HCEC 1CT (cell line): ENCODE measurements around the gene MAS1.
"Not testable (repeated sequence)": the region's sequence is repeated elsewhere in the genome, so short reads cannot be mapped to it uniquely, and the experiment has no call there.

Experiments
- DNase-seq: peaks from one replicate; pipeline ENCODE4 v3.0.0-alpha.2; 2017

The MAS1 gene

DNA sequence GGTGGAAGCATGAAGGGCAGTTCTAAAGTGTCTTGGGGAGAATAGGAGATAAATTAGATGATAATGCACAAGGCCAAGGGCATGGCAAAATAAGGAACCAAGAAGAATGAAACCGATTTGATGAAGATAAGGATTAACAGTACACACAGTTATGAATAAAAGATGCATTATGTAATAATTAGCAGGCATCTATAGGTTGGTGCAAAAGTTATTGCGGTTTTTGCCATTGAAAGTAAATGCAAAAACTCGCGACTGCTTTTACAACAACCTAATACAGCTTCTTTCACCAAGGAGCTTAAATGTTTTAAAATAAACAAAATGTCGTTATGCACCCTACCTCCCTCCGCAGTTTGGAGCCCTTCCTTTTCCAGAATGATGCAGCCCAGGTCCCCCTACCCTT lies 29.0 kb downstream of the MAS1 start:
- no peak for DNase-seq

DNA sequence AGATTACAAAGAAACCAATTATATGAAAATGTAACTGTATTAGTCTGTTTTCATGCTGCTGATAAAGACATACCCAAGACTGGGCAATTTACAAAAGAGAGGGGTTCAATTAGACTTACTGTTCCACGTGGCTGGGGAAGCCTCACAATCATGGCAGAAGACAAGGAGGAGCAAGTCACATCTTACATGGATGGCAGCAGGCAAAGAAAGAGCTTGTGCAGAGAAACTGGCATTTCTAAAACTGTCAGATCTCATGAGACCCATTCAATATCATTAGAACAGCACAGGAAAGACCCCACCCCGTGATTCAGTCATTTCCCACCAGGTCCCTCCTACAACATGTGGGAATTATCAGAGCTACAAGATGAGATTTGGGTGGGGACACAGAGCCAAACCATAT lies 33.4 kb downstream of the MAS1 start:
- DNase-seq: not testable (repeated sequence)

DNA sequence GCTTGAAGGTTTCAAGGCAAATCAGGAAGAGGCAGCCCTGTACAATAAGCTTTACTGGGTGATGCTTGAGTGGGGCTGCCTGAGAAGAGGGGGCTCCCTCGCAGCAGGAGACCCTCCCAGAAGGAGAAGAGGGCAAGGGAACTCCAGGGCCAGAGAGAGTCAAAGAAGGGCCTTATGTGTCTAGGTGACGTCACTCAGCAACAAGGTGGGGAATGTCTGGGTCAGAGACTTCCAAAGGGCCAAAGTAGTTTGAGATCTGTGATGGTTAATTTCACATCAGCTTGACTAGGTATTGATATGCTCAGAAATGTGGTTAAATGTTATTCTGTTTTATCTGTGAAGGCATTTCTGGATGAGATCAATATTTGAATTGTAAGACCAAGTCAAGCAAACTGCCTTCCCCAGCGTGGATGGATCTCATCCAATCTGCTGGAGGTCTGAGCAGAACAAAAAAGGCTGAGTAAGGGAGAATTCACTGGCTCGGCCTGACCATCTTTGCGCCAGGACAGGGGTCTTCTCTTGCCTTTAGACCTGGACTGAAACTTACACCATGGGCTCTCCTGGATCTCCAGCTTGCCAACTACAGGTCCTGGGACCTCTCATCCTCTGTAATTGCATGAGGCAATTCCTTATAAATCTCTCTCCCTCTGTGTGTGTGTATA lies 35.9 kb downstream of the MAS1 start:
- DNase-seq: no peak

DNA sequence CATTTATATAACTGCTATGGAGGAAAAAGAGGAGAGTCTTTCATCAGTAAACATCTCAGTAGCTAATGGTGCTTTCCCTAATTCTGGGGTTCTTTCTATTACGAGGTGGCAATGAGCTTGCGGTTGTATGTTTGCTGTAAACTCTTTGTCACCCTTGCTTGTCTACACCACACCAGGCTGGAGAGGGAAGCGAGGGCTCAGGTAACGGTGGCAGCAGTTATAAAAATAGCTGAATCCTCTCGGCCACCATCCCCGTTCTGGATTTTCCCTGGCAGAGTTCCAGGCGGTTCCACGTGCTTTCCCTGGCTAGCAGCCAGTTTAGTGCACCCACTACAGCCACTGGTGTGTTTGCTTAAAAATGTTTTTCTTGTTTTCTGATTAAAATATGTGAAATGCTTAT lies 39.0 kb downstream of the MAS1 start:
- no peak for DNase-seq

DNA sequence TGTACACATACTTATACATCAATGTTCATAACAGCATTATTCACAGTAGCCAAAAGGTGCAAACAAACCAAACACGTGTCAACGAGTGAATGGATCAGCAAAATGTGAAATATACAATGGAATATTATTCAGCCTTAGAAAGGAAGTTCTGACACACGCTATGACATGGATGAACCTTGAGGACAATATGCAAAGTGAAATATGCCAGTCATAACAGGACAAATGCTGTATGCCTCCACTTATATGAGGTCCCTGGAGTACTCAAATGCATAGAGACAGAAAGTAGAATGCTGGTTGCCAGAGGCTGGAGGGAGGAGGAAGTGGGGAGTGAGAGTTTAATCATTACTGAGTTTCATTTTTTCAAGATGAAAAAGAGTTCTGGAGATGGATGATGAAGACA lies 40.3 kb downstream of the MAS1 start:
- DNase-seq: no peak

DNA sequence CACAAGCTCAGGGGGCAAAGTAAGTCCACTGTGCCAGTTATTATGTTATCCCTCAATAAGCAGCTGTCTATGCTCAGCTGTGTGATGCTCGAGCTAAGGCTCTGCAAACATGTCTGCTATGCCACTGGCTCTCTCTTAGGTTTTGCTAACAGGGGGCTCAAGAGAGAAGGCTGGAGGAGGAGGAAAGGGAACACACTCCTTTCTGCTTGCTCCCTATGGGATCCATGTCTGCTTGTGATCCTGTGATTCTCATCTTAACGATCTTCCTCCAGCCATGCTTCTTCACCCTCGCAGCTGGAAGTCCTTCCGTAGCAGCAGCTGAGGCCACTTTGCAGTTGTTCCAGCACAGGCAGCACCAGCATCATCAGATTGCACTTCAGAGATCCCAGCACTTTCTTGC lies 41.1 kb downstream of the MAS1 start:
- DNase-seq: no peak

DNA sequence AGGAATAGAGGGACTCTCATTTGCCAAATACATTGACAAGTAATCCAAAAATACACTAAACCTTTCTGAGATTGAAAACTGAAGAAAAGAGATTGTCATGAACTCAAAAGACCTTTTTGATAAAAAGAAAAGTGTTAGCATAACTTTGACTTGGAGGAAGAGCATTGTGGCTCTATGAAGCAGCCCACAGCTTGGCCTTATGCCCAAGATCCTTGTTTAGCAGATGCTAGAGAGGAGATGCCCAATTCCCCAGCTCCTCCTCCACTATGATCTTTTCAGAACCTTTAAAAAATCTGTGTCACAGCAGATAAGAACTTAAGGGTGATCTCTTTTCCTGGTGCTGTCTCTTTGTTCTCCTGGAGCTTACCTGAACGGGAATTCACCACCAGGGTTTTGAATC lies 42.3 kb downstream of the MAS1 start:
- DNase-seq: no peak

DNA sequence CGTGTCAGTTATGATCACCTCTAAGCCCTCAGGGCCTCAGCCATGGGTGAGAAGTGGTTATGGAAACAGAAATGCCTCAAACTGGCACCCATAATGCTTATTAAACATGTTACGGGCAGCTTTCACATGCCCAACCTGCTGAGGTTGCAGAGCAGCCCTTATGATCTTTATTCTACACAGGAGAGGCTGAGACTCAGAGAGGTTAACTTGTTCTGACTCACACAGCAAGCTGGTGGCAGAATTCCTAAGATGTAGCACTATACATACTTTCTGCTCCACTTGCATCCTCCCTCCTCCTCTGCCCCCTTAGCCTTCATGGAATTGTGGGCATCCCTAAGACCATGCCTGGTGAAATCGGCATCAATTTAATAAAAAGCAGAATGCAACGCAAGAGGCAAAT lies 43.4 kb downstream of the MAS1 start:
- DNase-seq: peak; percentile 32

DNA sequence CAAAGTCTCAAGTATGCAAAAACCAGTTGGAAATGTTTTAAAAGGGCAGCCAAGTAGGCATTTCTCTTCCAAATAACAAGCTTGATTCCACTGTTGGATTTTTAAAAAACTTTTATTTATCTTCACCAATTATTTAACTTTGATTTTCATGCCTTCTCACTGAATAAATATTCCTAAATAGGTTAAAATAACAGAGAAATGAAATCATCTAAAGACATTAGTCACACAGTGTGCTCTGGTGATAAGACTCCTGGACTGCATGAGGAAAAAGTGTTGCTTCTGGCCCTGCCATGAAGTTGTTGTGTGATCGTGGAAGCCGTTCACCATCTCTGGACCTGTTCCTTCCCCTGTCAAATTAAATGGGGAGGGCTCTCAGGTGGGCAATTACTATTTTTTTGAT lies 44.3 kb downstream of the MAS1 start:
- peak; percentile 32 for DNase-seq

DNA sequence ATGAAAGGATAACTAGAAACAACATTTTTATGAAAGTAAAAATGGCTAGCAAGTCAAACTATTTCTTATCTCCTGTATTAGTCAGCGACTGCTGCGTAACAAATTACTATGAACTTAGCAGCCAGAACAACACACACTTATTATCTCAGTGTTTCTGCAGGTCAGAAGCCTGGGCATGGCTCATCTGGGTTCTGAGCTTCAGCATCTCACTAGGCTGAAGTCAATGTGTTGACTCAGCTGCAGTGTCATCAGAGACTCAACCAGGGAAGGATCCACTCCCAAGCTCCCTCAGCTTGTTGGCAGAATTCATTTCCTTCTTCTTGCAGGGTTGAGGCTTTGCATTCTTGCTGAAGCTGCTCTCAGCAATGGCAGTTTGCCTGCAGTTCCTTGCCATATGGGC lies 44.8 kb downstream of the MAS1 start:
- peak; percentile 17 for DNase-seq

DNA sequence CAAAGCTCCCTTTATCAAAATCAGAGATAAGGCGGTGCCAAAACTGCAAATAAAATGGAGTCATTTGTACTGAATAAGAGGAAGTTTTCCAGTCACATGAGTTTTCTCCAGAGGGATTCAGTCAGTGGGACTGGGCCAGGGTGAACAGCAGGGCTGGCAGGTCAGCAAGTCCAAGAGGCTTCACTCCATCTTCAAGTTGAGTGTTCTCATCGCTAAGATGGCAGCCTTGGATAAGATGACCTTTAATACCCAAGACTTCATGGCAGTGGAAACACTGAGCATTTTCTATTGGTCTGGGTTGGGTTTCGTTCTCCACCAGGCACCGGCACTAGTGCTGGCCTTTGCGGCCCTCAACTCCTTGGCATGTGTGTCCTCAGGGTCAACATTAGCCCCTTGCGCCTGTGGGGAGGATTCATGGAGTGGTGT lies 48.8 kb downstream of the MAS1 start:
- DNase-seq: no peak
